HG03565 (cell line): ENCODE results near the gene SDK1.
"Not testable (repeated sequence)": the region's sequence is repeated elsewhere in the genome, so short reads cannot be mapped to it uniquely, and the experiment has no call there.

Experiments used
- ATAC-seq: cut with Tn5 transposase; IDR thresholded peaks from one replicate; pipeline ENCODE4 v1.9.1; 2021; ENCODE audit warnings: mild to moderate bottlenecking, moderate library complexity; ENCODE audit not compliant: unreplicated experiment

Gene SDK1

DNA sequence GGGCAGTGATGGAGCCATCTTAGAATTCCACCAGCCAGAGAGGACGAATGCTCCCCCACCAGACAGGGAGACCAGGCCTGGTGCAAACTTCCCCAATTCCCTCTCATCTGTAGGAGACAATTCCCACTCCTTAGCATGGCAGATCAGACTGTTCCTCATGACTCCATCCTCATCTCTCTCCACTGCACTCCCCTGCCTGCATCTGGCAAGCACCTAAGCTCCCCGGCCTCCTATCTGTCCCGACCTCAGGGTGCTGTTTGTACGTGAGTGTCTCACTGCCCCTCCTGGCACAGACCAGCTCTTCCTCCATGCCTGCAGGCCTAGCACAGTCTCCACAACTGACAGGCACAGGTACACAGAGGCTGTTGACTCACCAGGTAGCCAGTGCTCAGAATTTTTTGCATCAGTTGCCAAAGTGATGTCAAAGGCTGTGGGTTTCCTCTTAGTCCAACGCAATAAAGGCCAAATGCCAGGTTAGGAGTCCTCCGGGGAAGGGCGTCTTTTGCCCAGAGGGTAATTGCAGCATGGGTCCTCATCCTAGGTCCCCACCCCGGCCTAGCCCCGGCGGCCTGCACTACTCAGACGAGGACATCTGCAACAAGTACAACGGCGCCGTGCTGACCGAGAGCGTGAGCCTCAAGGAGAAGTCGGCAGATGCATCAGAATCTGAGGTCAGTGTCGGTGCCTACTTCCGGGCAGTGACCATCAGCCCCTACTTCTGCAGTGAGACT lies 944.2 kb downstream of the SDK1 start:
- no peak for ATAC-seq

DNA sequence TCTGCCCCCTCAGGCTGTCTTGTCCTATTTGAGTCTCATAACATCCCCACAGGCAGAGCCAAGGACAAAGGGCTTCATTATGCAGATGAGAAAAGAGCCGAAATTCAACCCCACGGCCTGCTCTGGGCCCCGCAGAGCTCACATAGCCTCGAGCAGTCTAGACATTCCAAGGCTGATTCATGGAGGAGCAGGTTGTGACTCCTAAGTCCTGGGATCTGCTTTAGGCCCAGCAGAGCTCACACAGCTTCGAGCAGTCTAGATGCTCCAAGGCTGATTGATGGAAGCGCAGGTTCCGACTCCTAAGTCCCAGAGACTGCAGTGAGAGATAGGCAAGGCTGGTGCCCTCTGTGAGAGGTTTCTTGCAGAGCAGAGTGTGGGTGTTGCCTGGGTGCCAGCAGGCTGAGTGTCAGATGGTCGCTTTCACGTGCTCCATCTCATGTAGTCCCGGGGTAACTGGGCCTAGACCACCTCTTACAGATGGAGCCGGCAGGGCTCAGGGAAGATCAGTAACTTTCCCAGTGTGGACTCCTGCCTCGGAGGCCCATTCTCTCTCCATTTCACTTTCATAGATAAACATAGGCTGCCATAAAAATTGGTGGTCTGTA lies 944.9 kb downstream of the SDK1 start:
- no peak for ATAC-seq

DNA sequence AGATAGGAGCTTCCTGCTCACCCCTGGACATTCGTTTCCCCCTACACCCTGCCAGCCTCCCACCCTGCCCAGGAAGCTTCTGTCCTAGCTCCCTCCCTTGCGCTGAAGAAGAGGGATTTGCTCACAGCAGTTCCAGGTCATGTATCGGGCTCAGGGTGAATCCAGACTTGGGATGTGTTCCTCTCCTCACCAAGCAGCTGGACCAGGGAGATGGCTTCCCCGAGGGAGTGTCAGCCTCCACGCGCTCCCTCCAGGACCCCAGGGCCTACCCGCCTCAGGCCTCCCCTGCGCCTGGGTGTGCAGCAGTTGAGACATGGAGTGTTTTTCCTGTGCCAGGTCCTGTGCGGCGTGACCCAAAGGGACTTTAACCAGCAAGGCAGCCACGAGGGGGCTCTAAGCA lies 945.5 kb downstream of the SDK1 start:
- no peak for ATAC-seq

DNA sequence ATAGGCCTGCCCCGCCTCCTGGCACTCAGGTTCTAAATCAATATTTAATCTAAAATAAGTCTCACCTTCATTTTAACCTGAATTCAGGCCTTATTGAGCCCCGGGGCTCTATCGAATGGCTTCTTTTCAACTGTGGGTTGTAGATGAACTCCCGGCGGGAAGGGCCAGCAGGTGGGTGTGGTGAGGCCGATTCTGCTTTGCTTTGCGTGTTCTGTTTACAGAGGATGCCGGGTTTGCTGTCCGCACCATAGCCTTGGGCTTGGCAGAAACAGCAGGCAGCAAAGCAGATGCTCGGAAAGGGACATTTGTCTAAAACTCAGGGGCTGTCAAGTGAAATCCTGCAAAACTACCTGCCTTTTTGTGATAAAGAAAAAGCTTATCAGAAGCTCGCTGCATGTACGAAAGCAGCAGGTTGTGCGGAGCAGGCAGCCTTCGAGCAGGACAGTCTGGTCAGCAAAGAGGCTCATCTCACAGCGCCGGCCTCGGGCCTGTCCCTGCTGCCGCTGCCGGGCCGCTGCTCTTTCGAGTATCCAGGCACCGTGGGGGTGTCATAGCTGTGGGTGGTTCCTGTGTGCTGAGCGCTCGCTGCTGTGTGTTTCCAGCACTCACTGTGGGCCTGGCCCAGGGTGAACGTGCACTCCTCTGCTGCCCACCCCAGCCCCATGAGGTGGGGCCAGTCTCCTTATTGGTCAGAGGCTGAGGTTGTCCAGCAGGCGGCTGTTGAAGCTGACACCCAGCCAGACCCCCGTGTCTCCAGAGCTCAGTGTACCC lies 946.2 kb downstream of the SDK1 start:
- no peak for ATAC-seq

DNA sequence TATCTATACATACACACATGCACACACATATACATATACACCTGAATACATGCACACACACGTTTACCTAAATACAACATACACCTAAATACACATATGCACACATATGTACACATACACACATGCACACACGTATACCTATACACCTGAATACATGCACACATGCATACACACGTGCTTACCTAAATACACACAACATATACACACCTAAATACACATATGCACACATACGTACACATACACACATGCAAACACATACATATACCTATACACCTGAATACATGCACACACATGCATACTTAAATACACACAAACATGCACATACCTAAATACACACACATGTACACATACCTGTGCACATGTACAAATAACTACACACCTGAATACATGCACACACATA lies 947.2 kb downstream of the SDK1 start:
- no peak for ATAC-seq

DNA sequence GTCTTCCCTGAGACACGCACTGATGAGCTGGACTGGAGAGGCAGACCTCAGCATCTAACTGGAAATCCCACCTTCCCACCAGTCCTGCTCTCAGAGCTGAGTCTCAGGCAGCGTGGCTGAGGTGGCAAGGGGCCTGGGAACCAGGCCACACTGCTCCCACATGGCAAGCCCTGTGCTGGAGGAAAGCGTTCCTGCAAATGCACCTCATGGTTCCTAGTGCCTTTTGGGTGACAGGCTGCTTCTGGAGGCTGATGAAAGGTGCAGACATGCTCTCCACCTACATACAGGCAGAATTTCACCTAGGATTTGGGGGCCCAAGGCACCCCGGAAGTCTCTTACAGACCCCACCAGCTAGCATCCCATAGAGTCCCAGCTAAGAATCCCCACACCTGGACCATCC lies 948.2 kb downstream of the SDK1 start:
- no peak for ATAC-seq

DNA sequence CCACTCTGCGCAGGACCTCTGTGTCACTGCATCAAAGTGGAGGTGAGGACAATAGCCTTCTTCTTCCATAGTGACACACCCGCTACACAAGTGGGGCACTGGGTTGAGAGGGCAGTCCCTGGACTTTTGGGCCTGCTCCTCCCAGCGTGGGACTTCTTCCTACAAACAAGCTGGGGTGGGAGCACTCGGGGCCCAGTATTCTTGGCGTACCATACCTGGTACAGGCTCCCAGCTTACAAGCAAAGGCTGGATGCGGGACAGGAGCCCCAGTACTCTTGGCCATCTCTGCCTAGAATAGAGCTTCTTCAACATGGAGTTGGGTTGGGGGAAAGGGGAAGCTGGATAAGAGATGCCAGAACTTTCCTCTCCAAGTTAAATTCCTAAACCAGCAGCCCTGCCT lies 954.3 kb downstream of the SDK1 start:
- no peak for ATAC-seq

DNA sequence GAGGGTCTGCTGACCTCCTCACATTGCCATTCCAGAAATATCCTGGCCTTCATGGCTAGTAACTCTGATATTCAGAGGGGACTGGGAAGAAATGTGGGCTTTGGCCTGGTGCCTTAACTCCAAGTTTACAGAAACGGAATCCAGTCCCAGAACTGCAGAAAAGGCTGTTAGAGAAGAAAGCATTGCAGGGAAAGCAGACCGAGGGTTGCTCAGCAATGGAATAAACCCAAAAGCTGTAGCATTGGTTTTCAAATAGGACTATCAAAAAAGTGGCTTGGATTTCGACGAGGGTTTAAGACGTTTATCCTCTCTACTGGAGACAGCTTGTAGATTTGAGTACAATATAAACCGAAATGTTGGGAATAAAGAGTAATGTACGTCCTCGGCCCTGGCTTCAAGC lies 955.2 kb downstream of the SDK1 start:
- ATAC-seq: no peak

DNA sequence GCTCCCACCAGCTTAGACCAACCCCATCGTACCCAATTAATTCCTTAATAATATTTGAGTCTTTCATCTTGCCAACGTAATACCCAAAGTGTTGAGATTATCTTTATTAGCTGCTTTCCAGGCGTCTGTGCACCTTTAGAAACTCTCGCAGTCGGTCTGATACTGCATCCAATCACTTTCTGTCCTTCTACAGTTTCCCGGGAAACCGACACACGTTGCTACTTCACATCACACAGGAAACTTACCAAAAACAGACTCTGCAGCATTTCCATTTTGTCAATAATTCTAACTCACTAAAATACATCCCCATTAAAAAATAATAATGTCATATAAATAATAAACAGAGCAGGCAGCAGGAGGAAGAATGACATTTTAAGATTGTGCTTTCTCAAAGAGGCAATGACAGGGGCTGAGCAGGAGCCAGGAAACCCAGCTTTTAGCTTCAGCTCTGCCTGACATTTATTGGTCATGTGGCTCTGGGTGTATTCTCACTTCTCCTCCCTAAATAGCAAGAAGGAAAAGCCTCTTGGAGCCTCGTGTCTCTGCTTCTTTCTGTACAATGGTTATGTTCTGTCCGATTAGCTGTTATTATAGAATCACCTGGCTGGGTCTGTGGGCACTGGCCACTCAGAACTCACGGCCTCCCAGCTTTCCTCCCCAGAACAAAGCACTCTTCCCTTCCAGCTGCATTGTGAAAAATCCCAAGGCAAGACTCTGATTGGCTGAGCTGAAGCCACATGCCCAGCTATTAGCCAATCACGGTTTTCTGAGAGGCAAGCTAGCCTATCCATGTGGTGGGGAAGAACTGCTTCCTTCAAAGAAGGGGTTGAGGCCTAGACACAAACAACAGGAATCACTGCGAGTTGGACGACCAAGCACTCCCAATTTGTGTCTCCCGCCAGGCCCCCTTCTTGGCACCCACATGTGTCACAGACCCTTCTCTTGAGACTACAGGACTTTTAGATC lies 956.4 kb downstream of the SDK1 start:
- no peak for ATAC-seq

DNA sequence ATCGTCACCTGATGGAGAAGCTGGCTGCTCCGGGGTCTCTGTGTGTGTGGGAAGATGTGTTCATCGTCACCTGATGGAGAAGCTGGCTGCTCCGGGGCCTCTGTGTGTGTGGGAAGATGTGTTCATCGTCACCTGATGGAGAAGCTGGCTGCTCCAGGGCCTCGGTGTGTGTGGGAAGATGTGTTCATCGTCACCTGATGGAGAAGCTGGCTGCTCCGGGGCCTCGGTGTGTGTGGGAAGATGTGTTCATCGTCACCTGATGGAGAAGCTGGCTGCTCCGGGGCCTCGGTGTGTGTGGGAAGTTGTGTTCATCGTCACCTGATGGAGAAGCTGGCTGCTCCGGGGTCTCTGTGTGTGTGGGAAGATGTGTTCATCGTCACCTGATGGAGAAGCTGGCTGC lies 959.1 kb downstream of the SDK1 start:
- ATAC-seq: not testable (repeated sequence)

DNA sequence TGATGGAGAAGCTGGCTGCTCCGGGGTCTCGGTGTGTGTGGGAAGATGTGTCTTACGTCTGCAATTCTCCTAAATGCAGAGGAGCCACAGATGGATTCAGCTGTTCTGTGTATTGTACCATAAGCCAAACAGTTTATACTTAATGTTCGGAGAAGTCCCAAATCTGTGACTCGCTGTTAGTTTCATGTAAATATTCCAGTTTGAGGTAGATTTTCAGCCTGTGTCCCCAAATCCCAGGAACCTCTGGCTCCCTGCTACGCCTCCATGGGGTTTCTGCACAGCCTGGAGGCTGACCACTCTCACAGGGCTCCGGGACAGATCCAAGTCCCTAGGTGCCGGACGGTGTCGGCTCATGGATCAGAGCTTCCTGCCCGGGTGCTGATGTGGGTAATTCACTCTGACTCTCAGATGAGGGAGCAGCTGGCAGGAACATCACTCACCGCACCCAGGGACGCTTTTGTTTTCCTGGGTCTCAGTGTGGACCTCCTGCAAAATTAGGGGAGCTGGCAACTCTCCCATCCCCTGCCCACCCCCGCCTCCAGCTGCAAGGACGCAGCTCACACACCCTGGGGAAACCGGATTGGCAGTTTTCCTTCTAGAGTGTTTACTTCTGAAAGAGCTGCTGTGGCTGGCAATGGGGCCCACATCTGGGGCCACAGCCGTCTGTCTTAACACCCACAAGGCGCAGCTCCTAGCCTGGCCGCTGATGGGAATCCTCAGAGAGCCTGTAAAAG lies 960.0 kb downstream of the SDK1 start:
- no peak for ATAC-seq

DNA sequence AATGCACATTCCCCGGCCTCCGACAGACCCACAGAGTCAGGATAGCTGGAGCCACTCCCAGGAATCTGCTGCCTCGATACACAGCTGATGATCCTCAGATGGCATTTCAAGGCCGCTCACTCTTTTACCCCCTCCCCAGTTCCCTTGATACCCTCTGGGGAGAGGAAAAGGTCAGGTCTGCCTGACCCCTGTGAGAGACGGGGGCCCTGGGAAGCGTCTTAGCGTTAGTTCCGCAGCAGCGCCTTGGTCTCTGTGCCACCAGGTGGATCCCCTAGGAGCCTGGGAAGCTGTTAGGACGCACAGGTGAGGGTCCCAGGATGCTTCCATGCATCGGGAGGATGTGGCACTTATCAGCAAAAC lies 960.5 kb downstream of the SDK1 start:
- no peak for ATAC-seq

DNA sequence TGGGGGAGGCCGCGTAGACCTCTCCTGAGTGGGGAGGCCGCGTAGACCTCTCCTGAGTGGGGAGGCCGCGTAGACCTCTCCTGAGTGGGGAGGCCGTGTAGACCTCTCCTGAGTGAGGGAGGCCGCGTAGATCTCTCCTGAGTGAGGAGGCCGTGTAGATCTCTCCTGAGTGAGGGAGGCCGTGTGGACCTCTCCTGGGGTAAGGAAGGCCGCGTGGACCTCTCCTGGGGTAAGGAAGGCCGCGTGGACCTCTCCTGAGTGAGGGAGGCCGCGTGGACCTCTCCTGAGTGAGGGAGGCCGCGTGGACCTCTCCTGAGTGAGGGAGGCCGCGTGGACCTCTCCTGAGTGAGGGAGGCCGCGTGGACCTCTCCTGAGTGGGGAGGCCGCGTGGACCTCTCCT lies 963.2 kb downstream of the SDK1 start:
- not testable (repeated sequence) for ATAC-seq

DNA sequence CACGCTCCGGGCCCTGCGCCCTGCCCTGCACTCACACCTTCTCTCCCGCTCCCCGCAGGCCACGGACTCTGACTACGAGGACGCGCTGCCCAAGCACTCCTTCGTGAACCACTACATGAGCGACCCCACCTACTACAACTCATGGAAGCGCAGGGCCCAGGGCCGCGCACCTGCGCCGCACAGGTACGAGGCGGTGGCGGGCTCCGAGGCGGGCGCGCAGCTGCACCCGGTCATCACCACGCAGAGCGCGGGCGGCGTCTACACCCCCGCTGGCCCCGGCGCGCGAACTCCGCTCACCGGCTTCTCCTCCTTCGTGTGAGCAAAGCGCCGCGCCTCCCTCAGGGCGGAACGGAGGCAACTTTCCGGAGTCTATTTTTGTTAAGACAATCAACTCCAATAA lies 964.0 kb downstream of the SDK1 start:
- no peak for ATAC-seq

DNA sequence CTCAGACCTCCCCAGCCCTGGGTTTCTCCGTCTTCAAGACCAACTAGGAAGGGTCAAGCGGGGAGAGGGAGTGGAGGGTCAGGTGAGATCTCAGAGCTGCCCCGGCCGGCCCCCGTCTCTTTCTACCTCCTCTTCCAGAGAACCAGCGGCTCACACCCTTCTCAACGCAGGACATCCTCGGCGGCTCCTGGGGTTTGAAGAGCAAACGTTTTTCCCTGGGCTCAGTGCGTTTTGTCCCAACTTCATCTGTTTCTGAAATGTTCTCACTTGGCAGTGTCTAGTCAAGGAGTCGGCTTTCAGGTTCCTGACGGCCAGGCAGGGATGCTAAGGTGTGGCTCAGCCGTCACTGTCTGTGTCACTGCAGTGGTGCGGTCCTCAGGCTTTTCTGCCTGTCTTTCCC lies 964.6 kb downstream of the SDK1 start:
- ATAC-seq: no peak

DNA sequence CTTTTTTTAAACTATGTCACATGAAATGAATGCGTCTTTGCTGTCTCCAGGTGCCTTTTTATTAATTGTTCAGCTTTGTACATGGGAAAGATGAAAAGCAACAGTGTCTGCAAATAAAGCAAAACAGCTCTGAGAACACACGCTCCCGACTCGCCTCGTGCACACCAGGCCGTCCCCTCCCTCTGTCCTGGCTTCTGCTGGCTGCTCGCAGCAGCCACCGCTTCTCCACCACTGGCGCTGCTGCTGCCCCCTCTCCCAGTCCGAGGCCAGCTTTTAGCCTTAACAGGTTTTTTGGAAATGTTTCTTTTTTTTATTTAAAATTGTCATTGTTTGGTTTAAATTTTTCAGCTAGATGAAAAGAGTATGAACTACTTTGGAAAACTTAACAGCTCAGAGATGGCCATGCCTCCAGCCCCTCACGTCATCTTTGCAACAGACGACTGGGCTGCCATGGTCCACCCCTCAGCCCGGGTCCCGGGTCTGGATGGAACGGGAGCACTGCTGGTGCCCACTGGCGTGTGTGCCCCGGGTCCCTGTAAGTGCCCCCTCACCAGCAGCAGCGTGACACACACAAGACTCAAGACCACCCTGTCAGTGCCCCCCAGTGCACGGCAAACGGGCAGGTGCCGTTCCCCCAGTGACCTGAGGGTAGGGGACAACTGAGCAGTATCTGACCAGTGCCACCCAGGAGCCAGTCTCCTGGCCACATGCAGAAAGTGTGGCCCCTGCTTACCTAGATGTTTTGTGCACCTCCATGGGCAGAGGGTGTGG lies 965.4 kb downstream of the SDK1 start:
- no peak for ATAC-seq

DNA sequence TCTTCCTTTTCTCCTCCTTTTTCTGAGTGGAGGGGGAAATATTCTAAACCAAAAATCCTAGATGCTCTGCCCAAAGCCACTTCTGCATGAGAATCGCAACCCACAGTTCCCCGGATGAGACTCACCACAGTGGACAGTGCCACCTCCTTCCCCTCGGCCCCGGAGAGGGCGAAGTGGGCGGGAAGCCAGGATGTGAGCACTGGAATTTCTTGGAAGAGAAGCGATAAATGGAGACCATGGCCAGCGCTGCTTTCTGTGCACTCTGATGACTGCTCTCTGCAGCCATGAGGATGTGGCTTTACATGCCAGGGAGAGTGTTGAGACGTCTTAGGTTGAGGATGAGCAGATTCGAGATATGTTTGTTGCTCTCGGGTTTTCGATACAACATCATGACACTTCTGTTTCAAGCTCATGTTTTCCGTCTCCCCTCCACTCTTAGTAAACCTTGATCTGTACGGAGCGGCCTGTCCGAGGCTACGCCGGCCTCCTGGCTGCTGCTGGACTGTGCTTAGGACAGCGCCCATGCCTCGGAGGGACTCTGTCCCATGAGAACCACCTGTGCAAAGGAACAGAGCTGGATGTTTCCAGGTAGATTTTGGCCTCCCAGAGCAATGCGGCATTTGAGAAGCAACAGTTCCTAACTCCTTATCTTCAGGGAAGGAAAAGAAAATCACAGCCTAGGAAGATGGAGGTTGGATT lies 966.4 kb downstream of the SDK1 start:
- ATAC-seq: no peak

DNA sequence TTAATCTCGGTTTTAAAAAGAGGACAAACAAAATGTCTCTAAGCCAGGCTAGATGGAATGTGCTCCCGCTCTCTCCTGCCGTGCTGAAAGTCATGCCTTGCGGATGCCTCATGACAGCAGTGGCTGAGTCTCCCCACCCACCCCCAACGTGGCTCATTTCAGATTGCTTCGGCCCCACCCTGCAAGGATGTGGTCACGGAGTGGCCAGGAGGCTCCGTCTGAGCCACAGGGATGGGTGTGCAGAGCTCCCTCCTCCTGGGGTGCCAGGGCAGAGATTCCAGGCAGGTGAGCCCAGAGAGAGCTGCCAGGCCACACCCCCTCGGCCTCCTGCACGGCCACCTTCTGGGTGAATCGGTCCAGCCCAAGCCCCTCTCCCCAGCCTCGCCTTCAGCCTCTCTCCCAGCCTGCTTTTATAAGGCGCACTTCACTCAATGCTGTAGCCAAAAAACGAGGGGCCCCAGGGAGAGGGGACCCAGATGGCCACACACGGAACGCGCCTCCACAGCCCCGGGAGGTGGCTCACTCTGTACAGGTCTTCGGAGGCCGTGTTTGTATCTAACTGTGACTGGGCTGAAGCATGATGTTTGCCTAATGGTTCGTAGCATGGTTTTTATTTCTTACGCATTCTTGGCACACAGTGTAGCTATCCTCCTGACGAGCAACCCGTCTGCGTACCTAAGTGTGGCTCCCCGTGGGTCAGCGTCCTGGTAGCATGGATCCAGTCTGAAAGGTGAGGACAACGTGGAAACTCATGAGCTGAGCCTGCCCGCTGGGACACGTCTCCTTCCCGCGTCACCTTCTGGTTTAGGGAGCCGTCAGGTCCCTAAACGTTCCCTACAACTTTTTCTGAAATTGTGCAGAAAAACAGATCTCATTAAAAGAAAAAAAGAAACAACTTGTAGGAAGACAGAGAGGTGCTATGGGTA lies 967.3 kb downstream of the SDK1 start:
- ATAC-seq: no peak
